Measurements from ENCODE around the gene BICC1. TPM values are rescaled to one million over a fixed set of nuclear protein-coding genes. Genes with fewer than 3 reads are reported as not detected.

The BICC1 gene
- total and polyA plus RNA-seq, 2 of the 13 experiments (the other 11 are each of a cell fraction or from before 2014, with no cell fraction given): 0.18 to 1.5 TPM

DNA sequence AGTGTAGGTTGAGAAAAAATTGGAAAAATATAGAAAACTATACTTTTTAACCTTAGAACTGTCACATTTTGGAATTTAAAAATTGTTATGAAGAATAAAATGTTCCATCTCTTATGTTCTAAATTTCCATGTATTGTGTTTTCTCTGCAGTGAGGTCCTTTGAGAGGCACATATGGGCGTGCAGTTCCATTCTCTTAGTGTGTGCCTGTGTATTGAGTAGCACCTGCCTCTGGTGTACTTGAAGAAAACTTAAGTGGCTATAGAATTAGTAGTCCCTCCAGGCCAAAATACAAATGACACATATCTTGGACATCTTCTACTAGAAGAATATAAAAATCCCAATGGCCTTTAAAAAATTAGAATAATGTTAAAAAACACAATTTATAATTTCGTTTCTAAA lies 149.2 kb downstream of the BICC1 start:
- BruUV-seq (replicated peaks): no TSS peak
- Histone ChIP-seq H3K4me1 (ENCODE audit: insufficient read depth, low read length) (peaks cover 27% of the 10 kb centered on the region), H3K9me3 (ENCODE audit: low read length) (peaks cover 15% of the 10 kb centered on the region; the same call in 1 of the 2 replicates), H3K27ac (ENCODE audit: extremely low read length, insufficient read depth, low read length) (no peak overlapping the region), H3K27me3 (ENCODE audit: control insufficient read depth in 1 of 2, insufficient read depth in 2 of 2, low read length in 2 of 2) (no peaks in the 10 kb centered on the region), H4K20me1 (ENCODE audit: insufficient read depth, low read length) (no peaks in the 10 kb centered on the region), H3K9ac (ENCODE audit: insufficient read depth, low read depth, low read length) (no peak overlapping the region), H3K4me3 (replicated peaks in 1 of 3; ENCODE audit: insufficient read depth in 1 of 3, low read depth in 2 of 3, low read length in 3 of 3) (no peak overlapping the region), H3K79me2 (ENCODE audit: insufficient read depth, low read length) (no peaks in the 10 kb centered on the region), H3K36me3 (replicated peaks in 1 of 2; ENCODE audit: control insufficient read depth in 1 of 2, insufficient read depth in 2 of 2, low read length in 2 of 2) (no peaks in the 10 kb centered on the region), H2AFZ (ENCODE audit: low read length) (no peak overlapping the region), H3K4me2 (ENCODE audit: low read depth, low read length) (peak overlapping the region; percentile 20; the same call in 1 of the 2 replicates)
- CTCF ChIA-PET (ENCODE audit: low intra/inter-chr PET ratio, low total read pairs): no interaction called here
- intact Hi-C loops (cut with micrococcal nuclease; ENCODE audit: unreplicated experiment) (loop anchor here (1.0 to 5.0 kb wide), 2 partner anchors 25 to 130 kb away; no protein-coding TSS in a partner anchor), in situ Hi-C loops (cut with HindIII; ENCODE audit: extremely low pct_ligation_motif_present, low pct_unique_long_range_greater_than_20kb) (no loop called here)
- no peak for ATAC-seq
- POLR2A ChIA-PET: no interaction called here
- no peak for FAIRE-seq
- 33% methylated on average over 2 of the region's 2 CpGs for WGBS (ENCODE audit: low lambda C conversion rate)
- DNase-seq (ENCODE audit: low spot score): no peak
- TF ChIP-seq ELF4 (CRISPR knock-in tag; IDR thresholded peaks at IDR 0.05; ENCODE audit: borderline replicate concordance) (no peak), HOXA3 (CRISPR knock-in tag; IDR thresholded peaks at IDR 0.05) (no peak), SMARCE1 (IDR thresholded peaks at IDR 0.05; ENCODE audit: borderline replicate concordance) (no peak), ZNF275 (CRISPR knock-in tag; IDR thresholded peaks at IDR 0.05; ENCODE audit: borderline replicate concordance) (no peak), ZNF17 (CRISPR knock-in tag; IDR thresholded peaks at IDR 0.05) (no peak), ZNF562 (CRISPR knock-in tag; IDR thresholded peaks at IDR 0.05; ENCODE audit: borderline replicate concordance) (no peak), ZNF207 (IDR thresholded peaks at IDR 0.05; ENCODE audit: borderline replicate concordance) (no peak)
- TF ChIP-seq, protein P1, sequence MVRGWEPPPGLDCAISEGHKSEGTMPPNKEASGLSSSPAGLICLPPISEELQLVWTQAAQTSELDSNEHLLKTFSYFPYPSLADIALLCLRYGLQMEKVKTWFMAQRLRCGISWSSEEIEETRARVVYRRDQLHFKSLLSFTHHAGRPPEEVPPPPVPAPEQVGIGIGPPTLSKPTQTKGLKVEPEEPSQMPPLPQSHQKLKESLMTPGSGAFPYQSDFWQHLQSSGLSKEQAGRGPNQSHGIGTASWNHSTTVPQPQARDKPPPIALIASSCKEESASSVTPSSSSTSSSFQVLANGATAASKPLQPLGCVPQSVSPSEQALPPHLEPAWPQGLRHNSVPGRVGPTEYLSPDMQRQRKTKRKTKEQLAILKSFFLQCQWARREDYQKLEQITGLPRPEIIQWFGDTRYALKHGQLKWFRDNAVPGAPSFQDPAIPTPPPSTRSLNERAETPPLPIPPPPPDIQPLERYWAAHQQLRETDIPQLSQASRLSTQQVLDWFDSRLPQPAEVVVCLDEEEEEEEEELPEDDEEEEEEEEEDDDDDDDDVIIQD (CRISPR knock-in tag; IDR thresholded peaks at IDR 0.05; ENCODE audit: low read depth): no peak
- TF ChIP-seq, protein P2, sequence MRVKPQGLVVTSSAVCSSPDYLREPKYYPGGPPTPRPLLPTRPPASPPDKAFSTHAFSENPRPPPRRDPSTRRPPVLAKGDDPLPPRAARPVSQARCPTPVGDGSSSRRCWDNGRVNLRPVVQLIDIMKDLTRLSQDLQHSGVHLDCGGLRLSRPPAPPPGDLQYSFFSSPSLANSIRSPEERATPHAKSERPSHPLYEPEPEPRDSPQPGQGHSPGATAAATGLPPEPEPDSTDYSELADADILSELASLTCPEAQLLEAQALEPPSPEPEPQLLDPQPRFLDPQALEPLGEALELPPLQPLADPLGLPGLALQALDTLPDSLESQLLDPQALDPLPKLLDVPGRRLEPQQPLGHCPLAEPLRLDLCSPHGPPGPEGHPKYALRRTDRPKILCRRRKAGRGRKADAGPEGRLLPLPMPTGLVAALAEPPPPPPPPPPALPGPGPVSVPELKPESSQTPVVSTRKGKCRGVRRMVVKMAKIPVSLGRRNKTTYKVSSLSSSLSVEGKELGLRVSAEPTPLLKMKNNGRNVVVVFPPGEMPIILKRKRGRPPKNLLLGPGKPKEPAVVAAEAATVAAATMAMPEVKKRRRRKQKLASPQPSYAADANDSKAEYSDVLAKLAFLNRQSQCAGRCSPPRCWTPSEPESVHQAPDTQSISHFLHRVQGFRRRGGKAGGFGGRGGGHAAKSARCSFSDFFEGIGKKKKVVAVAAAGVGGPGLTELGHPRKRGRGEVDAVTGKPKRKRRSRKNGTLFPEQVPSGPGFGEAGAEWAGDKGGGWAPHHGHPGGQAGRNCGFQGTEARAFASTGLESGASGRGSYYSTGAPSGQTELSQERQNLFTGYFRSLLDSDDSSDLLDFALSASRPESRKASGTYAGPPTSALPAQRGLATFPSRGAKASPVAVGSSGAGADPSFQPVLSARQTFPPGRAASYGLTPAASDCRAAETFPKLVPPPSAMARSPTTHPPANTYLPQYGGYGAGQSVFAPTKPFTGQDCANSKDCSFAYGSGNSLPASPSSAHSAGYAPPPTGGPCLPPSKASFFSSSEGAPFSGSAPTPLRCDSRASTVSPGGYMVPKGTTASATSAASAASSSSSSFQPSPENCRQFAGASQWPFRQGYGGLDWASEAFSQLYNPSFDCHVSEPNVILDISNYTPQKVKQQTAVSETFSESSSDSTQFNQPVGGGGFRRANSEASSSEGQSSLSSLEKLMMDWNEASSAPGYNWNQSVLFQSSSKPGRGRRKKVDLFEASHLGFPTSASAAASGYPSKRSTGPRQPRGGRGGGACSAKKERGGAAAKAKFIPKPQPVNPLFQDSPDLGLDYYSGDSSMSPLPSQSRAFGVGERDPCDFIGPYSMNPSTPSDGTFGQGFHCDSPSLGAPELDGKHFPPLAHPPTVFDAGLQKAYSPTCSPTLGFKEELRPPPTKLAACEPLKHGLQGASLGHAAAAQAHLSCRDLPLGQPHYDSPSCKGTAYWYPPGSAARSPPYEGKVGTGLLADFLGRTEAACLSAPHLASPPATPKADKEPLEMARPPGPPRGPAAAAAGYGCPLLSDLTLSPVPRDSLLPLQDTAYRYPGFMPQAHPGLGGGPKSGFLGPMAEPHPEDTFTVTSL (CRISPR knock-in tag; IDR thresholded peaks at IDR 0.05; ENCODE audit: borderline replicate concordance): no peak
